Gastrocnemius medialis (tissue), 4 donors: ENCODE measurements around the gene TDO2.

Source experiments
- POLR2A ChIP-seq, 2 donors: fragments of 450-650 bp; IDR thresholded peaks; one replicate each; pipeline ENCODE4 v1.6.1; 2017; ENCODE audit warnings: antibody characterized with exemption in 2 of 2, mild to moderate bottlenecking in 2 of 2, moderate library complexity in 2 of 2
- TF ChIP-seq, protein P1 (sequence below), 5 experiments: fragments of 450-650 bp in 3 of 5; fragments of 200-600 bp in 2 of 5; sonication (generic) in 2 of 5; IDR thresholded peaks in 4 of 5; conservative IDR thresholded peaks in 1 of 5; 1 replicate in 4 of 5; 2 replicates in 1 of 5; pipeline ENCODE4 v1.5.1; 2016 to 2019; ENCODE audit warnings: antibody characterized with exemption in 5 of 5, mild to moderate bottlenecking in 3 of 5, moderate library complexity in 3 of 5

DNA sequence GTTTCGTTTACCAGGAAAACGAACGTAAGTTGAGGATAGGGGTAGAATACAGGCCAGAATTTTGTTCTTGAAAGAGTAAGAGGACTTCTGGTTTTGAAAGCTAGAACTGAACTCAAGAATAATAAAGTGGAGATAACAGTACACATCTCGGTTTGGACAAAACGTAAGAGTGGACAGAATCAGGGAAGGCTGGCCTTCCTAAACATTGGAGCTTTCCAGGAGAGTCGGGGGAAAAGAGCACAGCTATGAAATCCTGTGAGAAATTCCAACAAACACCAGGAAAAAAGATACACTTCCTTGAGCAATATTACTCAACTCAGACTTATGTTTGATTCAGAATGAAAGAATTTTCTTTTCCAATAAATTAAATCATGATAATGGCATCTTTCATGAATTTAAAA lies 49.0 kb downstream of the TDO2 start:
- TF ChIP-seq POLR2A (IDR thresholded peaks at IDR 0.05): no peak
- TF ChIP-seq, protein P1, sequence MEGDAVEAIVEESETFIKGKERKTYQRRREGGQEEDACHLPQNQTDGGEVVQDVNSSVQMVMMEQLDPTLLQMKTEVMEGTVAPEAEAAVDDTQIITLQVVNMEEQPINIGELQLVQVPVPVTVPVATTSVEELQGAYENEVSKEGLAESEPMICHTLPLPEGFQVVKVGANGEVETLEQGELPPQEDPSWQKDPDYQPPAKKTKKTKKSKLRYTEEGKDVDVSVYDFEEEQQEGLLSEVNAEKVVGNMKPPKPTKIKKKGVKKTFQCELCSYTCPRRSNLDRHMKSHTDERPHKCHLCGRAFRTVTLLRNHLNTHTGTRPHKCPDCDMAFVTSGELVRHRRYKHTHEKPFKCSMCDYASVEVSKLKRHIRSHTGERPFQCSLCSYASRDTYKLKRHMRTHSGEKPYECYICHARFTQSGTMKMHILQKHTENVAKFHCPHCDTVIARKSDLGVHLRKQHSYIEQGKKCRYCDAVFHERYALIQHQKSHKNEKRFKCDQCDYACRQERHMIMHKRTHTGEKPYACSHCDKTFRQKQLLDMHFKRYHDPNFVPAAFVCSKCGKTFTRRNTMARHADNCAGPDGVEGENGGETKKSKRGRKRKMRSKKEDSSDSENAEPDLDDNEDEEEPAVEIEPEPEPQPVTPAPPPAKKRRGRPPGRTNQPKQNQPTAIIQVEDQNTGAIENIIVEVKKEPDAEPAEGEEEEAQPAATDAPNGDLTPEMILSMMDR (IDR thresholded peaks at IDR 0.05 in 4 of 5, conservative IDR thresholded peaks at IDR 0.05 in 1 of 5): no peak
